RWPE1 (cell line): ENCODE results near the gene TNNI2.
"Not testable (repeated sequence)": the region's sequence is repeated elsewhere in the genome, so short reads cannot be mapped to it uniquely, and the experiment has no call there.

Experiments
- CTCF ChIA-PET: fragments of 350-600 bp; sonication (Branson Sonifier 250); formaldehyde crosslinking; extraction: SDS; loops from one replicate; lab custom pipeline; 2021; lab: Yijun Ruan, JAX
- POLR2A ChIA-PET: fragments of 400-600 bp; formaldehyde crosslinking; extraction: SDS; loops from one replicate; lab custom pipeline; 2020; ENCODE audit warnings: antibody characterized with exemption; ENCODE audit not compliant: low non-redundant PET; lab: Yijun Ruan, JAX
- DNase-seq: peaks from one replicate; pipeline ENCODE4 v3.0.0; 2012; ENCODE audit warnings: low spot score
- H3K27ac ChIP-seq: fragments of 450-650 bp; 2 replicates; pipeline ENCODE4 v1.5.1; 2017
- CTCF ChIP-seq: fragments of 450-650 bp; conservative IDR thresholded peaks from 2 replicates; pipeline ENCODE4 v1.5.1; 2017; ENCODE audit warnings: low read depth, mild to moderate bottlenecking

TNNI2 gene

DNA sequence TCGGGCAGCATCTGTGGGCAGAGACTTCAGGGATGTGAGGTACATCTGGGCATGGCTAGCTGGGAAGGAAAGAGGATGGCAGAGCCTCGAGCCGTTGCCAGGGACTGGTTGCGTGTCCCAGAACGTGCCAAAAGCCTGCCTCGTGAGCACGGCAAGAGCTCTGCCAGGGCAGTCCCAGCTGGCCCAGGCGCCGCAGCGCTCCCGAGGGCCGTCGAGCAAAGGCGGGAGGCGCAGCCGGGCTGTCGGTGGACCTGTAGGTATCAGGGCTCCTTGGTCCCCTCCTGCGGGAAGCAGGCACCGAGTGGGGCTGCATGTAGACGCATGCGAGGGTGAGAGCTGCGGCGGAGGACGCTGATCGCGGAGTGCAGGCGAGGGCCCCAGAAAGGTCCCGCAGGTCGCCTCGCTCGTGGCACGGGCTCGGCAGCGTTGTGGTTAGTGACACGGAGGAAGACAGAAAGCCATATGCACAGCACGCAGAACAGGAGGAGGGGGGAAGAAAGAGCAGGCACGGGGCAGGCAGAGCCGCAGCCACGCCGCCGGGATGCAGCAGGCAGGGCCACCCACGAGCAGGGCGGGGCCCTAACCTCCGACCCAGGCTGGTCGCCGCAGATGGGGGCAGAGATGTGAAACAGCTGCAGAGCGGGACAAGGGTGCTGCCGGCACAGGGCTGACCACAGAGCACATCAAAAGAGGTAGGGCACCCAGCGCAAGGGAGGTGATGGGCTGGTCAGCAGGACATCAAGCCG, 32.1 kb downstream of the TNNI2 start:
- no peak for DNase-seq
- H3K27ac ChIP-seq: peak overlapping the region; percentile 100
- no peak for TF ChIP-seq CTCF
- ChIA-PET CTCF (interaction anchor here (0.6 to 1.2 kb wide), 2 partner anchors 11 to 46 kb away, joined by 3 to 7 read pairs; no protein-coding TSS in a partner anchor), POLR2A (no interaction called here)

DNA sequence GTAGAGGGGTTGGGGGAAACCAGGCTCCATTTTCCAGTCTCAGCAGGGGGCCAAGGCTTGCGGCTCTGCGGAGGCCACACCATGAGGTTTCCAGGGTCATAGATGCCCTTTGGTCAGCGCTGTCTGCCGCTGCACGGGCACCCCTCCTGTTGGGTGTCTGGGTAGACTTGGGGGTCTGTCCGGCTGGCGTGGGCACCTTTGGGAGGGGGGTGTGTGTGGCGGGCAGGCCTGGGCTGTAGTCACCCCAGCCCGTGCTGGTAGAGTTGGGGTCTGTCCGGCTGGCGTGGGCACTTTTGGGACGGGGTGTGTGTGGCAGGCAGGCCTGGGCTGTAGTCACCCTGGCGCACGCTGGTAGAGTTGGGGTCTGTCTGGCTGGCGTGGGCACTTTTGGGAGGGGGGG, 32.8 kb downstream of the TNNI2 start:
- no peak for DNase-seq
- ChIA-PET CTCF (interaction anchor here (0.6 kb wide), 1 partner anchor 47 kb away, joined by 3 read pairs; no protein-coding TSS in a partner anchor), POLR2A (no interaction called here)
- no peak for TF ChIP-seq CTCF
- peak overlapping the region; percentile 100 for H3K27ac ChIP-seq

GRCh38 chr11:1872267-1872985, 33.6 kb downstream of the TNNI2 start:
- peak overlapping the region; percentile 100 for H3K27ac ChIP-seq
- no peak for DNase-seq
- POLR2A ChIA-PET: no interaction called here
- no peak for TF ChIP-seq CTCF
- CTCF ChIA-PET: interaction anchor here (1.0 kb wide), 1 partner anchor 10 kb away, joined by 4 read pairs; no protein-coding TSS in a partner anchor

- TF ChIP-seq CTCF: no peak
- peak; percentile 57 for DNase-seq
- H3K27ac ChIP-seq: peak overlapping the region; percentile 100
- POLR2A ChIA-PET: no interaction called here
- CTCF ChIA-PET: interaction anchor here (1.0 kb wide), 1 partner anchor 9 kb away, joined by 4 read pairs; no protein-coding TSS in a partner anchor
Measured at GRCh38 chr11:1873048-1873812, 34.4 kb downstream of the TNNI2 start.

DNA sequence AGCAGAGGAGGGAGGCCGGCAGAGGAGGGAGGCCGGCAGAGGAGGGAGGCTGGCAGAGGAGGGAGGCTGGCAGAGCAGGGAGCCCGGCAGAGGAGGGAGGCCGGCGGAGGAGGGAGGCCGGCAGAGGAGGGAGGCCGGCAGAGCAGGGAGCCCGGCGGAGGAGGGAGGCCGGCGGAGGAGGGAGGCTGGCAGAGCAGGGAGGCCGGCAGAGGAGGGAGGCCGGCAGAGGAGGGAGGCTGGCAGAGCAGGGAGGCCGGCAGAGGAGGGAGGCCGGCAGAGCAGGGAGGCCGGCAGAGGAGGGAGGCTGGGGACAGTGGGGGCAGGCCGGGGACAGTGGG, 35.0 kb downstream of the TNNI2 start:
- CTCF ChIA-PET: interaction anchor here (1.0 kb wide), 1 partner anchor 8 kb away, joined by 4 read pairs; no protein-coding TSS in a partner anchor
- DNase-seq, POLR2A ChIA-PET: not testable (repeated sequence)
- peak overlapping the region; percentile 100 for H3K27ac ChIP-seq

DNA sequence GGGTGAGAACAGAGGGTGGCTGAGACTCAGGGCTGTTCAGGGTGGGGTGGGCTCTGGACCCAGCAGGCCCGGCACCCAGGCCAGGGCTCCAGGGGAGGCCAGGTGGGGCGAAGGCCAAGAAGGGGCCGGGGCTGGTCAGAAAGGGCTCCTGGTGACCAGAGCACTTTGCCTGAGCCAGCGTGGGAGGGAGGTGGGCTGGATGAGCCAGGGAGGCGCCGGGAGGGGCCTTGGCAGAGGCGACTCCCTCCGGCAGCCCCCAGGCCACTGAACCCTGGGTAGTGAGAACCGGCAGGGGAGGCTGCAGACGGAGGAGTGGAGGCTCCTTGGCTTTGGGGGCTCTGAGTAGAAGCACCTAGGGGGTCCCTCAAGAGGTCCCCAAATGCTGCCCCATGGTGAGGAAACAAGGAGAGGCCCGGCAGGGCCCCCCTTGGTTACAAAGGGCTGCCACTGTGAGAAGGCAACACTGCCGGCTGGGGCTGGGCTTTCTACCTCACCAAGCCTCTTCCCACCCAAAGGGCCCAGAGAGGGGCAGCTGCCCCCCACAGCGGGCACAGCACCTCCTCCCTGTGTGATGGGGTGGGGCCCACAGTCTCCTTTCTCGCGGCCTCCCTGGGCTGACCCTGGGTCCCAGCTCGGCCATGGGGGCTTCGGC, 35.8 kb downstream of the TNNI2 start:
- H3K27ac ChIP-seq: peak overlapping the region; percentile 100
- POLR2A ChIA-PET, DNase-seq: not testable (repeated sequence)
- CTCF ChIA-PET: interaction anchor here (0.6 to 3.4 kb wide), 3 partner anchors 24 to 277 kb away, joined by 3 to 27 read pairs (median 5); no protein-coding TSS in a partner anchor
